Right renal pelvis (tissue), 4 donors: ENCODE results near the gene BMP2K. TPM values are rescaled to one million over a fixed set of nuclear protein-coding genes. Genes with fewer than 3 reads are reported as not detected.

Experiments
- polyA plus RNA-seq, 4 donors: library from polyadenylated mRNA; unstranded; fragments of 120-200 nt; gene quantifications; one replicate each; pipeline ENCODE4 v1.2.1, GENCODE V29; 2013; ENCODE audit not compliant: insufficient read length in 4 of 4

The BMP2K gene
- polyA plus RNA-seq, 4 donors, result 20.5 to 31.9 (median 27.4) TPM

Other genes with a start within 250 kb of the BMP2K start
- 10 to 100 TPM; 26.5 to 54.3 (median 45.1) TPM for gene ANXA3, start 224.6 kb upstream of the BMP2K start, polyA plus RNA-seq
- 10 to 100 TPM; 18.8 to 21.3 (median 21.0) TPM for gene PAQR3, start 163.1 kb downstream of the BMP2K start, polyA plus RNA-seq